ENCODE data around the gene RNF31. TPM values are rescaled to one million over a fixed set of nuclear protein-coding genes. Genes with fewer than 3 reads are reported as not detected.
A peak's percentile ranks its signal among the peaks of the same experiment; 100 is the strongest.

Gene RNF31
- polyA plus RNA-seq, 1 donor from 2014 or later, result 98.7 TPM

- no peaks in the 10 kb centered on the region for H3K9me3 ChIP-seq (ENCODE audit: low read length)
- no peaks in the 10 kb centered on the region for H3F3A ChIP-seq (ENCODE audit: insufficient read depth, low read length, poor library complexity, severe bottlenecking)
- TF ChIP-seq REST (IDR thresholded peaks at IDR 0.05; ENCODE audit: borderline replicate concordance), result peak; percentile 6
- peak; percentile 92 for TF ChIP-seq MXI1 (conservative IDR thresholded peaks at IDR 0.05; ENCODE audit: poor library complexity, severe bottlenecking)
- no peak for TF ChIP-seq CTCF (IDR thresholded peaks at IDR 0.05; ENCODE audit: poor library complexity, severe bottlenecking)
- TF ChIP-seq SMC3 (conservative IDR thresholded peaks at IDR 0.05; ENCODE audit: poor library complexity), result no peak
- no peak for TF ChIP-seq RAD21 (conservative IDR thresholded peaks at IDR 0.05)
- TF ChIP-seq EZH2 (IDR thresholded peaks at IDR 0.05; ENCODE audit: borderline replicate concordance, insufficient read depth, low read length, poor library complexity, severe bottlenecking), result no peak
- peak; percentile 86 for TF ChIP-seq EP300 (conservative IDR thresholded peaks at IDR 0.05; ENCODE audit: poor library complexity, severe bottlenecking)
- peak; percentile 87 for TF ChIP-seq POLR2AphosphoS5 (IDR thresholded peaks at IDR 0.05)
- TF ChIP-seq TAF1 (IDR thresholded peaks at IDR 0.05; ENCODE audit: low read depth), result peak; percentile 28
- H3K27me3 ChIP-seq (ENCODE audit: insufficient read depth, low read depth, low read length), result no peaks in the 10 kb centered on the region
- peak within 1 kb of the TSS; percentile 98 for H3K9ac ChIP-seq (ENCODE audit: low read length)
- peak within 1 kb of the TSS; percentile 89 for H3K4me3 ChIP-seq (ENCODE audit: low read length)
- H3K36me3 ChIP-seq (ENCODE audit: insufficient read depth, low read length), result no peaks in the 10 kb centered on the region
- no peaks in the 10 kb centered on the region for H3K9me2 ChIP-seq (ENCODE audit: insufficient read depth, low read length)
- H4K20me1 ChIP-seq (ENCODE audit: insufficient read depth), result no peaks in the 10 kb centered on the region
- H3K27ac ChIP-seq (ENCODE audit: low read length), result peak within 1 kb of the TSS; percentile 100
- H3K4me2 ChIP-seq (ENCODE audit: low read length), result peak within 1 kb of the TSS; percentile 84
- peak within 1 kb of the TSS; percentile 99 for H2AFZ ChIP-seq (ENCODE audit: low read depth, low read length)
- peaks cover 10% of the 10 kb centered on the region for H3K79me2 ChIP-seq (replicated peaks; ENCODE audit: insufficient read depth, low read length)
Observed at GRCh38 chr14:24114532-24115421, 32.5 kb upstream of the RNF31 start, which contains the start of the genes DCAF11 and NRL. DCAF11 (plus strand) TSS chr14:24114777; CDS start chr14:24115595, 818 bp downstream. NRL (minus strand) TSS chr14:24114949; CDS start chr14:24082848, 32,101 bp downstream.

- H2AFZ ChIP-seq (ENCODE audit: low read depth, low read length), result peak overlapping the region; percentile 94
Observed at GRCh38 chr14:24115422-24116127, 31.7 kb upstream of the RNF31 start.

More at GRCh38 chr14:24115422-24116127, 31.7 kb upstream of the RNF31 start:
- TF ChIP-seq SMC3 (conservative IDR thresholded peaks at IDR 0.05; ENCODE audit: poor library complexity) (no peak), EP300 (conservative IDR thresholded peaks at IDR 0.05; ENCODE audit: poor library complexity, severe bottlenecking) (no peak), RAD21 (conservative IDR thresholded peaks at IDR 0.05) (peak; percentile 18), TAF1 (IDR thresholded peaks at IDR 0.05; ENCODE audit: low read depth) (no peak), CTCF (IDR thresholded peaks at IDR 0.05; ENCODE audit: poor library complexity, severe bottlenecking) (no peak)
- Histone ChIP-seq H3K4me2 (ENCODE audit: low read length) (peak overlapping the region; percentile 63), H4K20me1 (ENCODE audit: insufficient read depth) (no peaks in the 10 kb centered on the region), H3K9ac (ENCODE audit: low read length) (peak overlapping the region; percentile 98), H3K9me3 (ENCODE audit: low read length) (no peaks in the 10 kb centered on the region), H3K36me3 (ENCODE audit: insufficient read depth, low read length) (no peaks in the 10 kb centered on the region), H3K79me2 (replicated peaks; ENCODE audit: insufficient read depth, low read length) (peaks cover 10% of the 10 kb centered on the region), H3K27ac (ENCODE audit: low read length) (peak overlapping the region; percentile 100), H3K4me3 (ENCODE audit: low read length) (peak overlapping the region; percentile 89), H3K27me3 (ENCODE audit: insufficient read depth, low read depth, low read length) (no peaks in the 10 kb centered on the region), H3F3A (ENCODE audit: insufficient read depth, low read length, poor library complexity, severe bottlenecking) (no peaks in the 10 kb centered on the region), H3K9me2 (ENCODE audit: insufficient read depth, low read length) (no peaks in the 10 kb centered on the region)

Measured in neural cell (in vitro differentiated cells).